ENCODE data around the gene ACY1. TPM values are rescaled to one million over a fixed set of nuclear protein-coding genes. Genes with fewer than 3 reads are reported as not detected.
A peak's percentile ranks its signal among the peaks of the same experiment; 100 is the strongest.
"Not testable (repeated sequence)": the region's sequence is repeated elsewhere in the genome, so short reads cannot be mapped to it uniquely, and the experiment has no call there.

ACY1 gene
- polyA plus RNA-seq, 12 donors, result 7.7 to 44.6 (median 13.0) TPM; not detected in 1

DNA sequence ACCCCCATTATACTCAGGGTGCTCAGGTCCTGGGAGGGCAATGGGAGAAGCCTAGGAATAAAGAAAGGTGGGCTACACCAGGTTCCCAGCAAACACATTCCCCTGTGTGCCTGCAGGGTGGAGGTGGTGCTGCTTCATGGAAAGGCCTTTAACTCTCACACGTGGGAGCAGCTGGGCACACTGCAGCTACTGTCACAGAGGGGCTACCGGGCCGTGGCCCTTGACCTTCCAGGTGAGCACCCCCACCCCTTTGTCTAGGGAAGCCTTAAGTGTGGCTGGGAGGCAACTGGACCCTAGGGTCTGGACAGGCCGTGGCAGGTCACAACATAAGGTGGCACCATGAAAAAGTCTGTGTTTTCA lies 5.2 kb upstream of the ACY1 start:
- no peak for DNase-seq

DNA sequence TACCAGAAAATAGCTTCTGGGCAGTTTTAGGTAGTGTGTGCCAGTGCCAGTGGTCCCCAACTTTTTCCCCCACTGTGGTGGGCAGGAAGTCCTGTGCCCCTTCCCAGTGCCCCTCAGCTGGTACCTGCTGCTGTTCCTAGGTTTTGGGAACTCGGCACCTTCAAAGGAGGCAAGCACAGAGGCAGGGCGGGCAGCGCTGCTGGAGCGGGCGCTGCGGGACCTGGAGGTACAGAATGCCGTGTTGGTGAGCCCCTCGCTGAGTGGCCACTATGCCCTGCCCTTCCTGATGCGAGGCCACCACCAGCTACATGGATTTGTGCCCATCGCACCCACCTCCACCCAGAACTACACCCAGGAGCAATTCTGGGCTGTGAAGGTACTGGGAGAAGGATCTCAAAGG lies 3.1 kb upstream of the ACY1 start:
- DNase-seq, result no peak

DNA sequence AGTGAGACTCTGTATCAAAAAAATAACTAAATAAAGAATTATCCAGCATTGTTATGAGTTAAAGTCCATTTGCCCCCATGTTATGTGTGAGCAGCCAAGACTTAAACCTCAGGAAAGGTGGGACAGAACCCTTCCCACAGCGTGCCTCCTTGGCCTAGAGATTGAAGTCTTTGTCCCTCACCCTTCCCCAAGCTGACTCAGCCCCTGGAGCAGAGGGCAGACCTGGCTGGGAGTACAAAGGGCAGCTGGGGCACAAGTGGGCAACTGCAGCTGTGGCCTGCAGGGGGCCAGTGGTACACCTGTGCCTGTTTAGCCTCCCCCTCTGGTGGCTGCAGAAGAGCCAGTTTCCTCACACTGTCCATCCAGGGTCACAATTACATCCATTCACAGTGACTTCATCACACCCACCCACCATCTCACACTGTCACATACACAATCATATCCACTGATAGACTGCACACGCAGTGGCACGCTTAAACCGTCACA lies 940 bp upstream of the ACY1 start:
- no peak for DNase-seq

DNA sequence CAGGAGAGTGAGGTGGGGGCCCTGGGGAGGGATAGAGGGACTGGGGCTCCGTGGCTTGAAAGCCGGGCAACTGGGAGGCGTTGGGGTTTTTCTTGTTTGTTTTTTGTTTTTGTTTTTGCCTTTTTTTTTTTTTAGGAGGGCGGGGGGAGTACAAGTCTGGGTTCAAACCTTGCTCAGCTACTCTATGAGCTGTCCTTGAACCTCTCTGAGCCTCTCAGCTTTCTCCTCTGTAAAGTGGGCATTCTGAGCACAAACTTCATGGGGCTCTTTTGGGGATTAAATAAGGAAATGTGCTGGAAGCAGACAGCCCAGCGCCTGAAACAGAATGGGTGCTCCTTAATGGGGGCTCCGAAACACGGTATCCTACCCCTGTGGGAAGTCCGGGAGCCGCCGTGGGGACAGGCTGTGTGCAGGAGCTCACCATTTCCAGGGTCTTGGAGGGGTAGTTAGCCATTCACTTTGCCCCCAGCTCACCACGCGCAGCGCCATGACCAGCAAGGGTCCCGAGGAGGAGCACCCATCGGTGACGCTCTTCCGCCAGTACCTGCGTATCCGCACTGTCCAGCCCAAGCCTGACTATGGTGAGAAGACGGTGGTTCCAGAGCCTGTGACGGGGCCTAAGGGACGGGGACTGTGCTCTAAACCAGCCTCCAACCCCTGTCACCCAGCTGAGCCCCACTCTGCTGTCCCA lies 388 bp downstream of the ACY1 start:
- DNase-seq, result no peak

DNA sequence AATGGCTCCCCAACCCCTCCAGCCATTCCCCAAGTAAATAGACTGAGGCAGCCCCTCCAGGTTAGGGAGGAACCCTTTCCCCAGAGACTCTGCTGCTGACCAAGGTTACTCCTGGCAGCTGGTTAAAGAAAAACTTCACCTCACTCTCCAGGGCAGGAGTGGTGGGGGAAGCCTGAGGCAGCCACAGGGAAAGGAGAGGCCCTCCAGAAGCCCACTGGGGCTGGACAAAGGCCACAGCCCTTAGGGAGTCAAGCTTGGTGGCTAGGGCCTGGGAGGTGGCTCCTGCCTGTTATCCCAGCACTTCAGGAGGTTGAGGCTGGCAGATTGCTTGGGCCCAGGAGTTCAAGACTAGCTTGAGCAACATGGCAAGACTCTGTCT lies 923 bp downstream of the ACY1 start:
- DNase-seq, result no peak

DNA sequence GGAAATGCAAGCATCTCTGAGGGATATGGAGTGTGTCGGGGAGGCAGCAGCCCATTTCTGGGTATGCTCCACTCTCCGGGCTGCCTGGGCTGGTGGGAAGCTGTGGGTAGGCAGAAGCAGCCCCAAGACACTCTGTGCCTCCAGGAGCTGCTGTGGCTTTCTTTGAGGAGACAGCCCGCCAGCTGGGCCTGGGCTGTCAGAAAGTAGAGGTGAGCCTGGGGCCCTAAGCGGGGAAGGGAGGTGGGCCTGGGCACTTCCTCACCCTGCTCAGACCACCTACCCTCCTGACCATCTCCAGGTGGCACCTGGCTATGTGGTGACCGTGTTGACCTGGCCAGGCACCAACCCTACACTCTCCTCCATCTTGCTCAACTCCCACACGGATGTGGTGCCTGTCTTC lies 1.7 kb downstream of the ACY1 start:
- no peak for DNase-seq

DNA sequence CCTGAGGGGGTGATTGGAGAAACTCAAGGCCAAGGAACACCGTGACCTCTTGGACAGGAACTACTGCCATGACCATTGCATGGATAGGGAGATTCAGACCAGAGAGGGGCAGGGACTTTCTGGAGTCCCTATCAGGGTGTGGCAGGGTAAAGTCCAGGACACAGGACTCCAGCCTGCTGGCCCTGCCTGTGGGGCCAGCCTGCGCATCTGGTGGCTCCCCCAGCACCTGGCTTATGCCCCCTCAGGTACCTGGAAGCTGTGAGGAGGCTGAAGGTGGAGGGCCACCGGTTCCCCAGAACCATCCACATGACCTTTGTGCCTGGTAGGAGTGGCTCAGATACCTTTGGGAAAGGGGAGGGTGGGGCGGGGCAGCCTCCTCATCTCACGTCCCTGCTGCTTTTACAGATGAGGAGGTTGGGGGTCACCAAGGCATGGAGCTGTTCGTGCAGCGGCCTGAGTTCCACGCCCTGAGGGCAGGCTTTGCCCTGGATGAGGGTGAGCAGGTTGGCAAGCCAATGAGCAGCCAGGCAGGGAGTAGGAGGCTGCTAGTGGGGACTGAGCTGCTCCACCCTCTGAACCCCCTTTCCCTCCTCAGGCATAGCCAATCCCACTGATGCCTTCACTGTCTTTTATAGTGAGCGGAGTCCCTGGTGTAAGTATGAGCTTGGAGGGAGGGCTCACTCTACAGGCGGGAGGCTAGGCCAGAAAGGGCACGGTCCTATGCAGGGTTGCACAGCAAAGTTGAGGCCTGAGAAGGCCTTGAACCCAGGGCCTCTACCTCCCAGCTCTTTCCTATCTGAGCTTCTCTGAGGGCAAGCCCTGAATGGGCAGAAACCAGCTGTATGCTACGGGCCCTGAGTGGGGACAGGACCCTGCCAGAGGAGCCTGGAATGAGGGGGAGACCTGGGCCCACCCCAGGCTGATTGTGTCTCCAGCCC lies 2.9 kb downstream of the ACY1 start:
- DNase-seq, result no peak

DNA sequence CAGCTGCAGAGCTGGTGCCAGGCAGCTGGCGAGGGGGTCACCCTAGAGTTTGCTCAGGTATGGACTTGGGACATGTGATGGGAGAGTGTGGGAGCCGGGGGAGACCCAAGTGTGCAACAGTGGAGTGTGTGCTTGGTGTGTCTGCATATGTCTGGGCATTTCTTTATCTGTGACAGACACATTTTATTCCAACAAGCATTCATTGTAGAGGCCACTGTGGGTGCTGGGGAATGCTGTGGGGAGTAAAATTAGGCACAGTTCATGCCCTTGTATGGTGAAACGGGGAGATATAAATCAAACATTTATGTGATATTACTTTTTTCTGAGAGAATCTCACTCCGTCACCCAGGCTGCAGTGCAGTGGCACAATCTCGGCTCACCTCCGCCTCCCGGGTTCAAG lies 4.2 kb downstream of the ACY1 start:
- no peak for DNase-seq

DNA sequence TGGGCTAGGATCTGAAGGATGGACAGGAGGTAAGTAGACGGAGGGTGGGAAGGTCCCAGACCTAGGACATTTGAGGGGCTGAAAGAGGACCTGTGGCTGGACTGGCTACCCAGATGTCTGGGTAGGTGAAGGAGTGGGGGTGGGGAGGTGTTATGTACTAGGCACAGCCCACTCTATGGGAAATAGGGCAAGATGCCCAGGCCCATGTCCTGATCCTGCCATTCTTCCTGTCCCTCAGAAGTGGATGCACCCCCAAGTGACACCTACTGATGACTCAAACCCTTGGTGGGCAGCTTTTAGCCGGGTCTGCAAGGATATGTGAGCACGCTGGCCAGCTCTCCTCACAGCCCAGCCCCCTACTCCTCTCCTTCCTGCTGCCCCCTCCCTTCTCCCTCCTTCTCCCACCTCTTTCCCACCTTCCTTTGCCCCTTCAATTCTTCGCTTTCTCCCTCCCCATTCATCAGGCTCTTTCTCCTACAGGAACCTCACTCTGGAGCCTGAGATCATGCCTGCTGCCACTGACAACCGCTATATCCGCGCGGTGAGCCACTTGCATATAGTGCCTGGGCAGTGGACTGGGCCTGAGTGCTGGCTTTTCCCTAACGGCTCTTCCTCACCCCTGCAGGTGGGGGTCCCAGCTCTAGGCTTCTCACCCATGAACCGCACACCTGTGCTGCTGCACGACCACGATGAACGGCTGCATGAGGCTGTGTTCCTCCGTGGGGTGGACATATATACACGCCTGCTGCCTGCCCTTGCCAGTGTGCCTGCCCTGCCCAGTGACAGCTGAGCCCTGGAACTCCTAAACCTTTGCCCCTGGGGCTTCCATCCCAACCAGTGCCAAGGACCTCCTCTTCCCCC lies 5.2 kb downstream of the ACY1 start:
- DNase-seq, result no peak

DNA sequence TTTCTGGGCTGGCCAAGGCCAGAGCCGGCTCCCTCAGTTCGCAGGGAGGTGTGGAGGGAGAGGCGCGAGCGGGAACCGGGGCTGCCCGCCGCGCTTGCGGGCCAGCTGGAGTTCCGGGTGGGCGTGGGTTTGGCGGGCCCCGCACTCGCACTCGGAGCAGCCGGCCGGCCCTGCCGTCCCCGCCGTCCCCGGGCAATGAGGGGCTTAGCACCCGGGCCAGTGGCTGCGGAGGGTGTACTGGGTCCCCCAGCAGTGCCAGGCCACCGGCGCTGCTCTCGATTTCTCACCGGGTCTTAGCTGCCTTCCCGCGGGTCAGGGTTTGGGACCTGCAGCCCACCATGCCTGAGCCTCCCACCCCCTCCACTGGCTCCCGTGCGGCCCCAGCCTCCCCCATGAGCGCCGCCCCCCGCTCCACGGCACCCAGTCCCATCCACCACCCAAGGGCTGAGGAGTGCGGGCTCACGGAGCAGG lies 7.2 kb downstream of the ACY1 start:
- DNase-seq, result not testable (repeated sequence)

DNA sequence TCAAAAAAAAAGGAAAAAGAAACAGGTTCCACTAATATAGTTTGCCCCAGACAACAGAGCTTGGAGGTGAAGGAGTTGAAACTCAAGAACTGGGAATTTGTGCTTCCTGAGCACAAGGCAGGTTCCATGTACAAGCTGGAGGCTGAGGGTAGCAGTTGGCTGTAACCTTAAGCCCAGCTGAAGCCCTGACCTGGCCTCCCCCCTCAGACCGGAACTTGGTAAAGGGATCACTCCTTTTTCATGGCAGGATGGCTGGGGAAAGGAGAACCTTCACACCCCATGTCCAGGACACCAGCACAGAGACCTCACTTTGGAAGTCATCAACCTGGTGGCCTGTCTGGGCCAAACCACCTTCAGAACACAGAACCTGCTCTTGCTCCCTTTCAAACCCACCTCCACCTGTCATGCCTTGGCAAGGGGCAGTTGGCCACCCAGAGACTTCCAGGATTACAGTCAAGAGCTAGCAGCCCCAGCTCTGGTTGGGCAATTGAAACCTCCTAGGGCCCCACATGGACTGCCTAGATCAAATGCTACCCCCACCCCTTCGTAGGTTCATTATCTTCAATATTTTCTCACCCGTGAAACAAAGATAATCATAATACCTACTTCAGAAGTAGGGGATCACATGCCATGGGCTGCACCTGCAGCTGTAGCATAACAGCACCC lies 8.8 kb downstream of the ACY1 start:
- no peak for DNase-seq

DNA sequence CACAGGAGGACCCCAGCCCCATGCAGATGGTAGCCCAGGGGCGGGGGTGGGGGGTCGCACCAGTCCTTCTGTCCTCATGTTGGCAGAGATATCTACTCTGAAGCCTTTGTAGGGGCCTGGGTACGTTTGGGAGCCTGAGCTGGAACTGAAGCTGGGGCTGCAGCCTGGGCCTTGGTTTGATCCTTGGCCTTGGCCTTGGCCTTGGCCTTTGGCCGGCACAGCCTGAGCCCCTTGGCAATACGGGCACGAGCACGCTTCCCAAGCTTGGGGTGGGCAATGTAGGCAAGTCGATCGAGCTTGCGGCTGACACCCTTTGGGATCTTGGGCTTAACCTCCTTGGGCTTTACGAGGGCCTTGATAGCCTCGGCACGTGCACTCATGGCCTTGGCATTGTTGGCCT lies 10.3 kb downstream of the ACY1 start:
- DNase-seq, result not testable (repeated sequence)

DNA sequence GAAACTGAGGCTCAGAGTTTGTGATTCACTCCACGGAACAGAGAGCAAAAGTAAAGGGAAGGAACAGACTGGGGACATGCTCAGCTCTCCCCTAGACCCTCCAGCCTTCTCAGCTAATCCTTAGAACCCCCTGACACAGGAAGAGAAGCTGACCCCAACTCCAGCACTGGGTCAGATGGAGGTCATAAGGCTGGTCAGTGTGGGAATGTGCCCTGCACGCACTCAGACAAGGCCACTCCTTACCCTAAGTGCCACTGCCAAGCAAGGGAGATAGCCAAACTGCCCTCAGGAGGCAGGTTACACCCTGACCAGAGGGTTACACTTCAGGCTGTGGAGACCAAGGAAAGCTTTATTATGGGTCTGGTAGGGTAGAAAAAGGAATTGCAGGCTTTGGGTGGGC lies 11.2 kb downstream of the ACY1 start:
- no peak for DNase-seq

DNA sequence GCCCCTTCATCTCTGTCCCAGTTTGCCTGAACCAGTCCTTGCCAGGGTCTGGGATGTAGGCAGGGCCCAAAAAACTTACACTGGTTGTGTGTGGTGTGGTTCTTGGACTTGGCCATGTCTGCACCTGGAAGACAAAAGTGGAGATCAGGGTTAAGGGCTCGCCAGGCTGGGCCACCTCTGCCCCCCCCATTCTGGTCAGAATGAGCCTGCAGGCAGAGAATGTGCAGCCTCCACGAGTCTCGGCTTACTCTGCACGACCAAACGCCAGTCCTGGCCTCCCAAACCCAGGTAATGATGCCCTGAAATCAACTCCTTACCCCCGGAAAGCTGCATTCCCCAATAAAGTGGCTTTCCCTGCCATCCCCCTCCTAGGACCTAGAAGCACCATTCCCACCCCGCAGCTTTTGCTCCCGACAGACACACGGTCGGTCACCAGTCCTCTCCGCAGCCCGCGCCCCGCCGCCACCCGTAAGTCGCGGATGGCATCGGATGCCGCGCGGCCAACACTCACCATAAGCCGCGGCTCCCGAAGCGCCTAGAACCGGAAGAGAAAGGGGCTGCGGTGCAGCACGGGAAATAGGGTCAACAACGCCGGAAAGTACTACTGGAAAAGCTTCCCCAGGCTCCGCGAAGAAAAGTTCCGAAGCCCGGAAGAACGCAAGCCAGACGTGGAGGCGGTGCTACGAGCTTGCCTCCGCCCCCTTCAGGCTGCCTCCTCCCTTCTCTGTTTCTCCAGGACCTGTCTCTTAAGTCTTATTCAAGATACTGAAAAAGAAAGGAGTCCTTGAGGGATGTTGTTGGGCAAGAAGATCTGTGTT lies 12.2 kb downstream of the ACY1 start, which contains the start of gene RPL29:
TSS of gene RPL29 (minus strand) at position 550 of the 818 bp plus-strand sequence. CDS start at position 116, 434 bp downstream.
- peak; percentile 97 for DNase-seq

DNA sequence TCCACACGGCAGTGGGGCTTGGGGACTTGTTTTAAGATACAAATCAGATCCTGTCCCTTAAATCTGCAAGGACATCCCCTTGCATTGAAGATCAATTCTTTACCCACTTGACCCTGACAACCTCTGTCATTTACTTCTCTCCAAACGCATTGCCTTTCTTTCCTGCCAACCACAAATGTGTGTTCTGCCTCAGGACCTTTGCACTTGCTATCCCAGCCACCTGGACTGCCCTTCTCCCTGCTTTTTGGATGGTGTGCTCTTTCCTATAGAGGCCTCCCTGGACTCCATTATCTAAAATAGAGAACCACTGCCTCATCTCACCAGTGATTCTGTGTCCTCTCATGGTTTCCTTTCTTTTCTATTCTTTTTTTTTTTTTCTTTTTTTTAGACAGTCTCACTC lies 13.8 kb downstream of the ACY1 start:
- no peak for DNase-seq

DNA sequence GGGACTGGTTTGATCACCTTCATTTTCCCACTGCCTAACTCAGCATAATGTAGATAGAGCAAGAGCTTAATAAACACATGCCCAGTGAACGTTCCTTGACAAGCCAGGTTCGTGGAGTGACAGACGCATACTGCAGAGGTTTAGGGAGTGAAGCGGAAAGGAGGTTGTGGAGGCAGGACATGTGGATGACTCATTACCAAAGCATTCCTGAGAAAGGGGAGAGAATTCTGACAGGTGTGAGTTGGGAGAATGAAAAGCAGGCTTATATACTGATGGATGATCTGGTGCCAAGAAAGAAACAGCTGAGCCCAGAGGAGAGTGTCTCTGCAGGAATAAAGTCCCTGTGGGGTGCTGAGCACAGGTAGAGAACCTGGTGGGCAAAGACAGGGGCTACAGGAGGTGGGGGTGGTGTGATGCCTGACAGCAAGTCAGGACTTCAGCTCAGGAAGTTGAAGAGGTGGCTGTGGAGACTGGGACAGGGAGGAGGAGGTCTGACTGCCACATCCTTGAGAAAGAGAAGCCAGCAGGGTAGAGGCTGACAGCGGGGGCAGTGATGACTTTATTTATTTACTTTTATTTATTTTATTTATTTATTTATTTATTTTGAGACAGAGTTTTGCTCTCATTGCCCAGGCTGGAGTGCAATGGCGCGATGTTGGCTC lies 14.7 kb downstream of the ACY1 start:
- DNase-seq, result no peak

DNA sequence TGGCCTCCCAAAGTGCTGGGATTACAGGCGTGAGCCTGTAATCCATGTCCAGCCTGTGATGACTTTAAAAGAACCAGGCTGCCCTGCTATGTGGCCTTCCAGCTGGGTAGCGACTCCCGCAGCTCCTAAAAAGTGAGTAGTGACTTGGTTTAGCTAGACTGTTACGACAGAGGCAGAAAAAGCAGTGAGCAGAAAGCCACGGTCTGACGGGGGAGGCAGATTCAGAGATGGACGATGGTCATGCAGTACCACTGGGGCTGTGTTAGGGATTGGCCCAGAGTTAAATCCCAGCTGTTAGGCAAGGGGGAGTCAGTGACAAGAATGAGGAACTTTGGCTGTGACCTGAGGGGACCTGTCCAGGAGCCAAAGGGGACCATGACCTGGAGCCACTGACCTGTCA lies 15.4 kb downstream of the ACY1 start:
- DNase-seq, result no peak

DNA sequence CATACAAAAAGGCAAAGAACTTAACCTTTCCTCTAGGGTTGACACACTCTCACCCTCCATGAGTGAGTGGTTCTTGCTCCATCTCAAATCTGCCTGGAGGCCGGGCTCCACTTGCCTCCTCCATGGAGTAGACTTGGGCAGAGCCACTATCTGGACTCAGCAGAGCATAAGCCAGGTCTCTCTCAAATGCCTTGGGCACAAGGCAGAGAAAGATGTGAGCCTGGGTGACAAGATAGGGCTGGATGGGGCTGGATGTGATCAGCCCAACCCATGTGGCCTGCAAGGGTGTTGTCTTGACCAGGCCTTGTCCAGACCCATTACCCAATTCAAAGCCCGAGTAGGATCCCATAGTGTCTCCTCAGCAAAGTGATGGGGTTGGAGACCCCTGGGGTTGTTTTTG lies 16.5 kb downstream of the ACY1 start:
- DNase-seq, result no peak

DNA sequence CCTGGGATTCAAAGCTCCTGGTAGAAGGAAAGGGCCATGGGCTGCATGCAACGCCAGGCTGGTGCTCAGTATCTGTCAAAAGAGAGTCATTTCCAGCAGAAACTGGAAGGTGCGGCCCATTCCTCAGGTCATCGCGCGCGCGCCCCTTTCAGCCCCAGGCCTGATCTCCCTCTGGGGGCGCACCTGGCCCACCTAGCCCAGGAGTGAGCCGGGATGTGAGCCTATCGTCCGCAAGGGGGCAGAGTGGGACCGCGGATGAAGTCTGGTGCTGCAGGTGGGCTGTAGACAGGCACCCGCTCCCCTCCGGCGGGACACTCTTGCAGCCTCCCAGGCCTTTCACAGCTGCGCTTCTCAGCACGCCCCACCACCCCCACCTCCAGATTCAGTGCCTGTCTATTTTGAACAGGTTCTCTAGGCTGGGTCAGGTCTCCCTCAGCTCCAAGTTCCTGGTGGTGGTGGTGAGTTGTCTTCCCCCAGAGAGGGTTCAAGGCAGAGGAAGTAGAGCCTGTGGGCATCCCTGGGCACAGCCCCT lies 18.2 kb downstream of the ACY1 start:
- DNase-seq, result peak; percentile 66

DNA sequence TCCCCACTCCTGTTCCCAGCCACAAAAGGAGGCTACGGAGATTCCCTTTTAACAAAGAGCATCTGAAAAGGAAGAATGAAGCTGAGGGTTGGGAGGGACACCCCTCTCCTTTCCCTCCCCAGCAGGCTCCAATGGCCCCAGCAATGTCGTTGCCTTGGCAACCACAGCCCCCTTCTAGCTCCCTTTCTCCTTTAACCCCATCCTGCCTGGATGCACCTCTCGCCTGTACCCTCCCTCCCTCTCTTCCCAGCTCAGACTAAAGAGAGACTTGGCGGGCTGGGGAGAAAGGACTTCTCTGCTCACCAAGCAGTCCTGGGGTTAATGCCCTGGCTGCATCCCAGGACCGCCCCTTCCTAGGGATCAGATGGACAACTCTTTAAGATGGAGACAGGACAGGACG lies 19.4 kb downstream of the ACY1 start:
- no peak for DNase-seq
